Bronchial epithelial cell (primary cell): ENCODE measurements around the gene DYNLT5. TPM values are rescaled to one million over a fixed set of nuclear protein-coding genes. Genes with fewer than 3 reads are reported as not detected.
"Not testable (repeated sequence)": the region's sequence is repeated elsewhere in the genome, so short reads cannot be mapped to it uniquely, and the experiment has no call there.

Experiments used
- DNase-seq: peaks from one replicate; pipeline ENCODE4 v3.0.0-alpha.2; 2010; ENCODE audit warnings: low read depth
- FAIRE-seq: peaks from 2 replicates; lab custom pipeline; 2011; peaks lifted over from hg19 to GRCh38; lab: Jason Lieb, UNC
- H3K27me3 ChIP-seq: 2 replicates; pipeline ENCODE4 v1.5.1; 2011; ENCODE audit warnings: low read length; ENCODE audit not compliant: control insufficient read depth, insufficient read depth
- H3K36me3 ChIP-seq: 2 replicates; pipeline ENCODE4 v1.5.1; 2011; ENCODE audit warnings: low read length; ENCODE audit not compliant: control insufficient read depth, insufficient read depth
- H3K4me3 ChIP-seq: 2 replicates; pipeline ENCODE4 v1.5.1; 2011; ENCODE audit warnings: mild to moderate bottlenecking, low read depth, low read length, control low read depth
- total RNA-seq: library from RNA; depleted of rRNA; stranded (reverse); fragments of >200 nt; gene quantifications from 2 replicates; pipeline ENCODE4 v1.2.1, GENCODE V29; 2014
- TF ChIP-seq, protein P1 (sequence below): IDR thresholded peaks from 2 replicates; pipeline ENCODE4 v1.5.1; 2011; ENCODE audit warnings: mild to moderate bottlenecking, moderate library complexity, low read length, control low read depth, inconsistent platforms; ENCODE audit not compliant: insufficient read depth, severe bottlenecking

The DYNLT5 gene
- total RNA-seq, 1 donor from 2014 or later: not detected

DNA sequence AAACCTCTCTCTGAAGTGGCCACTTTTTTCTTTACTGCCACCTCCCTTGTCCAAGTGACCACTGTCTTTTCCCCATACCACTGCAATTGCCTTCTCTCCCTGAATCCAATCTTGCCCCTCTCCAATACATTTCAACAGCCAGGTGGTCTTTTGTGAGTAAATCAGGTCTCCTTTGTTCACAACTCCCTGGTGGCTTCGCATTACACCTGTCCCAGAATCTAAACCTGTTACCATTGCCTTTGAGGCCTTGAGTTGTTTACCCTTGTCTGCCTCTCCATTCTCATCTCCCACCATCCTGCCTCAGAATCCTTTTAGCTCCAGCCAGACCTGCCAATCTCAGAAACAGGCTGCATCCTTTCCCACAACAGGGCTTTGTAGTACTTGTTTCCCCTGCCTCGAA is 21.8 kb upstream of the DYNLT5 start:
- DNase-seq (no peak), FAIRE-seq (no peak)
- H3K4me3 ChIP-seq: no peak overlapping the region
- H3K36me3 ChIP-seq: no peaks in the 10 kb centered on the region
- H3K27me3 ChIP-seq: no peaks in the 10 kb centered on the region
- TF ChIP-seq, protein P1, sequence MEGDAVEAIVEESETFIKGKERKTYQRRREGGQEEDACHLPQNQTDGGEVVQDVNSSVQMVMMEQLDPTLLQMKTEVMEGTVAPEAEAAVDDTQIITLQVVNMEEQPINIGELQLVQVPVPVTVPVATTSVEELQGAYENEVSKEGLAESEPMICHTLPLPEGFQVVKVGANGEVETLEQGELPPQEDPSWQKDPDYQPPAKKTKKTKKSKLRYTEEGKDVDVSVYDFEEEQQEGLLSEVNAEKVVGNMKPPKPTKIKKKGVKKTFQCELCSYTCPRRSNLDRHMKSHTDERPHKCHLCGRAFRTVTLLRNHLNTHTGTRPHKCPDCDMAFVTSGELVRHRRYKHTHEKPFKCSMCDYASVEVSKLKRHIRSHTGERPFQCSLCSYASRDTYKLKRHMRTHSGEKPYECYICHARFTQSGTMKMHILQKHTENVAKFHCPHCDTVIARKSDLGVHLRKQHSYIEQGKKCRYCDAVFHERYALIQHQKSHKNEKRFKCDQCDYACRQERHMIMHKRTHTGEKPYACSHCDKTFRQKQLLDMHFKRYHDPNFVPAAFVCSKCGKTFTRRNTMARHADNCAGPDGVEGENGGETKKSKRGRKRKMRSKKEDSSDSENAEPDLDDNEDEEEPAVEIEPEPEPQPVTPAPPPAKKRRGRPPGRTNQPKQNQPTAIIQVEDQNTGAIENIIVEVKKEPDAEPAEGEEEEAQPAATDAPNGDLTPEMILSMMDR: no peak

DNA sequence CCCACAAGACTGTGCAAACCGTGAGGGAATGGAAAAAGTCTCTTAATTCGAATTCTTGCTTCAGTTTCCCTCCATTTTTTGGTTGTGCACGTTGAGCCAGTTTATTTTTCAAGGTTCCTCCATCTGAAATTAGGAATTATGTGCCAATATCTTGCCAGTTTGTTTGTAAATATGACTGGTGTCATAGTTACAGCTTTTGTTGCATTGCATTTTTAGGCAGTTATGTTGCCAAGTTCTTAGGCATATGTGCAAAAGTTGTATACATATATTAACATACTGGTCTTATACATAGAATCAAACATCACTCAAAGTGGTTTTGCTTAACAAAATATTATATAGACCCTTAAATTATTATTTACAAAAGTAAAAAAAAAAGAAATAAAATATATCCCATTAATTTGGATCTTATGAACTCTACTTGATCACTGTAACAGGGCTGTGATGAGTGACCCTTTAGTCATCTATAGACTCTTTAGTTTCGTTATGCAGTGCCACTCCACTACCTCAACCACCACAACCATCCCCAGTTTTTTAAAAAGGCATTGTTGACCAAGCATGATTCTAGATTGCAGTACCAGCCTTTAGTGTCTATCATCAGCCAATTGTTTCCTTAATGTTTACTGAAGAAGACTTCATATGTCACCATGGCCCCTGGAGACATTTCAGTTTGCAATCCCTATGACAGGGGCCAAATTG is 20.9 kb upstream of the DYNLT5 start:
- no peaks in the 10 kb centered on the region for H3K27me3 ChIP-seq
- DNase-seq: peak; percentile 57
- no peak overlapping the region for H3K4me3 ChIP-seq
- H3K36me3 ChIP-seq: no peaks in the 10 kb centered on the region
- FAIRE-seq: no peak
- TF ChIP-seq, protein P1: no peak

DNA sequence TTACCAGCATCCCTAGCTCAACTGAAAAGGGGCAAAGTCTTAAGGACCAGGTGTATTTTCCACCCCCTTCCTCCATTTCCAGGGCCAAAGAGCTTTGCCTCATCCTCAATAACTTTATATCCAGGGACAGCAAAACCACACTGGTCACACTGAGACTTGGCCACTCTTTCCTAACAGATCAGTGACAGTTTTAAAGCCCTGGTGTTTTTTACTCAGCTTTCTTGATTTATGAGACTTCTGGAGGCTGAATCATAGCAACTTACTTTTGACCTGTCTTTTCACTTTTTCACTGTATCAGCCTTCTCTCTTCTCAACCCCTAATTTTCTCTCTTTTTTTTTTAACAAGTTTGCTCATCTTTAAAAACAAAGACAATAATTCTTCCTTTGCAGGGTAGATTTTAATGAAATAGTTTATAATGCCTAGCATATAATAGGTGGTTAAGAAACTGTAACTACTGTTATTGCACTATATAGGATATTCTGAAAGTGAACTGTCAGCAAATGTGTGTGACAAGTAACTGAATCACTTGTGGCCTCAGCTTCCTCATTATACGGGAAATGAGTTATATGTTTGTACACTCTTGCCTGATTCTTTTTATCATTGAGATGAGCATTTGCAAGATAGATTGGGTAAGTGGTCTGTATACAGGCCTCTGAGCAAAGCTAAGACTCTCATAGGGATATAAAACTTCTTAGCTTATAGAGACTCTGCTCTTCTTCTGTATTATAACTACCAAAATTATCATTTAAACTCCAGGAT is 19.7 kb upstream of the DYNLT5 start:
- no peak for FAIRE-seq
- DNase-seq: peak; percentile 82

DNA sequence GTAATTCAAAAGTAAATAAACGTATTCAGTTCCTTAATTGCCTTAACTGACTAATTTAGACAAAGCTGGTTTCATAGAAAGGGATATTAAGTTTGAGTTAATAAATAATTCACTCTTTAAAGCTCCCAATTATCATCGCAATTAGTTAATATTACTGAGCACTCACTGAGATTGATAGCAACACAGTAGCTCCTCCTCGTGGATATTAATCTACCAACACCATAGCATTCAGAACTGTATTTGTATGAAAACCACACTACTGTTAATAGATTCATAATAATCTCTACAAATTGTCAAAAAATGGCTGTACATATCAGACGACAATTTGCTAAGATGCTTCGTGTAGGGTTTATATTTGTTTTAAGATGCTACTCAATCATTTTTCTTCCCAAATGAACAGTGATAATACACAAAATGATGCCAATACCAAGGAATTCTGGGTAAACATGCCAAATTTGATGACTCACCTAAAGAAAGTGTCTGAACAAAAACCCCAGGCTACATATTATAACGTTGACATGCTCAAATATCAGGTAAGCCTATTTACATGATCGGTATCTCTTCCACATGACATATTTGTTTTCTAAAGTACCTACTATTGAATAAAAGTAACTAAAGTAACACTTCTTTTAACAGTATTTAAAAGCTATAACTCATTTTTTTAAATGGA is 18.8 kb upstream of the DYNLT5 start:
- Histone ChIP-seq H3K4me3 (no peak overlapping the region), H3K36me3 (no peaks in the 10 kb centered on the region), H3K27me3 (no peaks in the 10 kb centered on the region)
- FAIRE-seq: no peak
- TF ChIP-seq, protein P1: no peak
- peak; percentile 81 for DNase-seq

More for the DNA sequence above, 19.7 kb upstream of the DYNLT5 start:
- Histone ChIP-seq H3K36me3 (no peaks in the 10 kb centered on the region), H3K4me3 (no peak overlapping the region), H3K27me3 (no peaks in the 10 kb centered on the region)
- TF ChIP-seq, protein P1: no peak

DNA sequence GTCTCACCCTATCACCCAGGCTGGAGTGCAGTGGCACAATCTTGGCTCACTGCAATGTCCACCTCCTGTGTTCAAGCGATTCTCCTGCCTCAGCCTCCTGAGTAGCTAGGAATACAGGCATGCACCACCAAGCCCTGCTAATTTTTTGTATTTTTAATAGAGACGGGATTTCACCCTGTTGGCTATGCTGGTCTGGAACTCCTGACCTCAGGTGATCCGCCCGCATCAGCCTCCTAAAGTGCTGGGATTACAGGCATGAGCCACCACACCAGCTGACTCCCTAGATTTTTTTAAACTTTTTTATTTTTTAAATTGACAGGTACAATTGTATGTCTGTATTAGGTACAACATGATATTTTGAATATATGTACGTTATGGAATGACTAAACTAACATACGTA is 17.7 kb upstream of the DYNLT5 start:
- not testable (repeated sequence) for H3K36me3 ChIP-seq, H3K27me3 ChIP-seq, DNase-seq, H3K4me3 ChIP-seq, FAIRE-seq

DNA sequence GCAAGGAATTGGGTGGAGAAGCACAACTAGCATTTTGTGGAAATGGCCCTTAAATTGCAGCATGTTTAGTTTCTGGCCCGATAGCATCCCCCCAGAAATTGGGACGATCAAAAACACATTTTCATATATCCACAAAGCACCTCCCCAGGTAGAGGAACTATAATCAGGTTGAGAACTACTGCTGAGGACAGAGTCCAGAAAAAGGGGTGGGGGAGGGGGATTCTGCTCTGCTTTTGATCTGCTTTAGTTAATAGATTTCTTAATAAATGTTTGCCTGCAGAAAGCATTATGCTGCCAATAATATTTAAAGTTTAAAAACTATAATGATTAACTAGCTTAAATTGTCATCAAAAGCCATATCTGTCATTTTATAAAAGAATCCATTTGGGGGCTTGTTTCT is 14.4 kb upstream of the DYNLT5 start:
- H3K27me3 ChIP-seq: no peaks in the 10 kb centered on the region
- no peaks in the 10 kb centered on the region for H3K36me3 ChIP-seq
- DNase-seq: no peak
- TF ChIP-seq, protein P1: no peak
- no peak for FAIRE-seq
- H3K4me3 ChIP-seq: no peak overlapping the region
